K562 (cell line): Measurements from ENCODE around the gene APBB2. TPM values are rescaled to one million over a fixed set of nuclear protein-coding genes. Genes with fewer than 3 reads are reported as not detected.

Source experiments
- ATAC-seq: fragments of 200-7000 bp; cut with Tn5 transposase; 3 replicates; pipeline ENCODE4 v1.9.1; 2020; ENCODE audit warnings: moderate library complexity
- BruUV-seq: library from RNA; stranded (reverse); fragments of 400-500 nt; replicated peaks from 2 replicates; lab custom pipeline; 2021; lab: Mats Ljungman, UMichigan
- CTCF ChIA-PET: fragments of 300-600 bp; formaldehyde crosslinking; extraction: SDS; loops from one replicate; lab custom pipeline; 2021; ENCODE audit warnings: low intra/inter-chr PET ratio; lab: Yijun Ruan, JAX
- POLR2A ChIA-PET: fragments of 300-600, 350-650 bp; sonication (Branson Sonifier 250); formaldehyde crosslinking; extraction: SDS; loops from one replicate; lab custom pipeline; 2021; ENCODE audit warnings: antibody characterized with exemption, inconsistent platforms; lab: Yijun Ruan, JAX
- DNase-seq, 4 experiments: peaks; one replicate each; pipeline versions ENCODE4 v3.0.0 to v3.0.0-alpha.2; 2011 to 2018; ENCODE audit warnings: low spot score in 3 of 4, mixed read lengths in 3 of 4; ENCODE audit errors: extremely low read depth in 1 of 4
- FAIRE-seq: peaks from 2 replicates; lab custom pipeline; 2011; peaks lifted over from hg19 to GRCh38; lab: Jason Lieb, UNC
- H2AFZ ChIP-seq: 2 replicates; pipeline ENCODE4 v1.6.0; 2011; ENCODE audit warnings: low read depth, low read length, control low read depth, inconsistent platforms
- H3K27ac ChIP-seq: fragments of 200-600 bp; 3 replicates; pipeline ENCODE4 v1.8.0; 2011; ENCODE audit warnings: low read depth, mild to moderate bottlenecking, control low read depth, inconsistent platforms, low read length, moderate library complexity, mixed read lengths; ENCODE audit errors: extremely low read depth
- H3K27me3 ChIP-seq, 2 experiments: fragments of 300-600 bp in 1 of 2; 2 replicates in 1 of 2; 3 replicates in 1 of 2; pipeline versions ENCODE4 v1.6.0 to v1.8.0; 2011; ENCODE audit warnings: inconsistent platforms in 2 of 2, low read length in 2 of 2, mild to moderate bottlenecking in 1 of 2, mixed read lengths in 1 of 2, moderate library complexity in 1 of 2; ENCODE audit not compliant: control insufficient read depth in 2 of 2, insufficient read depth in 2 of 2
- H3K36me3 ChIP-seq: fragments of 300-600 bp; 3 replicates; pipeline ENCODE4 v1.8.0; 2011; ENCODE audit warnings: mild to moderate bottlenecking, low read length, inconsistent platforms; ENCODE audit not compliant: control insufficient read depth, insufficient read depth
- H3K4me1 ChIP-seq, 2 experiments: fragments of 200-600 bp in 1 of 2; replicated peaks in 1 of 2; 2 replicates in 1 of 2; 3 replicates in 1 of 2; pipeline versions ENCODE4 v1.5.1 to v1.8.0; 2011; ENCODE audit warnings: inconsistent platforms in 2 of 2, low read length in 2 of 2, mild to moderate bottlenecking in 1 of 2, mixed read lengths in 1 of 2, moderate library complexity in 1 of 2; ENCODE audit not compliant: control insufficient read depth in 2 of 2, insufficient read depth in 2 of 2
- H3K4me2 ChIP-seq: 2 replicates; pipeline ENCODE4 v1.6.1; 2011; ENCODE audit warnings: low read length, control low read depth, inconsistent platforms, mixed read lengths; ENCODE audit not compliant: insufficient read depth
- H3K4me3 ChIP-seq: fragments of 200-600 bp; sonication (generic), shearing (Covaris generic); 2 replicates; pipeline ENCODE4 v1.5.1; 2016; ENCODE audit warnings: control low read depth, inconsistent platforms
- H3K79me2 ChIP-seq: fragments of 200-600 bp; 3 replicates; pipeline ENCODE4 v1.8.0; 2011; ENCODE audit warnings: low read length, inconsistent platforms; ENCODE audit not compliant: control insufficient read depth, insufficient read depth
- H3K9ac ChIP-seq, 2 experiments: 2 replicates each; pipeline versions ENCODE4 v1.6.0 to v1.6.1; 2011; ENCODE audit warnings: low read depth in 2 of 2, low read length in 2 of 2, control low read depth in 1 of 2, inconsistent platforms in 1 of 2, mild to moderate bottlenecking in 1 of 2, mixed read lengths in 1 of 2; ENCODE audit not compliant: insufficient read depth in 1 of 2
- H3K9me1 ChIP-seq: one replicate; pipeline ENCODE4 v1.6.0; 2011; ENCODE audit warnings: inconsistent platforms, mild to moderate bottlenecking, low read length, moderate library complexity; ENCODE audit not compliant: control insufficient read depth, insufficient read depth
- H3K9me3 ChIP-seq: replicated peaks from 2 replicates; pipeline ENCODE4 v1.5.1; 2011; ENCODE audit warnings: low read depth, low read length, inconsistent platforms; ENCODE audit not compliant: control insufficient read depth, insufficient read depth
- H4K20me1 ChIP-seq: replicated peaks from 2 replicates; pipeline ENCODE4 v1.6.1; 2011; ENCODE audit warnings: low read length, inconsistent platforms, mixed read lengths; ENCODE audit not compliant: control insufficient read depth, insufficient read depth
- ATF1 ChIP-seq, 2 experiments: fragments of 450-650 bp in 1 of 2; IDR thresholded peaks; 2 replicates each; pipeline ENCODE4 v1.6.1; 2016; ENCODE audit warnings: missing compliant biosample characterization in 1 of 2, missing genetic modification characterization in 1 of 2
- ATF7 ChIP-seq: fragments of 450-650 bp; IDR thresholded peaks from 2 replicates; pipeline ENCODE4 v1.7.1; 2014; ENCODE audit warnings: mild to moderate bottlenecking, moderate library complexity
- FOS ChIP-seq: IDR thresholded peaks from 3 replicates; pipeline ENCODE4 v1.6.1; 2011; ENCODE audit not compliant: insufficient read length; ENCODE audit errors: extremely low read depth
- HDAC1 ChIP-seq, 2 experiments: fragments of 450-650 bp; IDR thresholded peaks; 2 replicates each; pipeline ENCODE4 v1.6.1; 2016 to 2017; ENCODE audit warnings: inconsistent platforms in 1 of 2, mild to moderate bottlenecking in 1 of 2, moderate library complexity in 1 of 2
- PBX2 ChIP-seq, 2 experiments: IDR thresholded peaks in 1 of 2; conservative IDR thresholded peaks in 1 of 2; 2 replicates each; pipeline ENCODE4 v1.6.1; 2016; ENCODE audit warnings: low read depth in 2 of 2, mild to moderate bottlenecking in 1 of 2, missing compliant biosample characterization in 1 of 2, missing genetic modification characterization in 1 of 2, moderate library complexity in 1 of 2
- RAD21 ChIP-seq, 2 experiments: fragments of 250-450 bp in 1 of 2; fragments of 450-650 bp in 1 of 2; sonication (Bioruptor Pico) in 1 of 2; formaldehyde crosslinking in 1 of 2; IDR thresholded peaks in 1 of 2; conservative IDR thresholded peaks in 1 of 2; 2 replicates each; pipeline versions ENCODE4 v1.4.0 to v1.8.0; 2020 to 2022; ENCODE audit warnings: mild to moderate bottlenecking in 2 of 2, moderate library complexity in 1 of 2
- SMARCA4 ChIP-seq: fragments of 450-650 bp; IDR thresholded peaks from 2 replicates; pipeline ENCODE4 v1.6.1; 2016
- SMARCE1 ChIP-seq: fragments of 450-650 bp; IDR thresholded peaks from 2 replicates; pipeline ENCODE4 v1.7.1; 2016; ENCODE audit warnings: mild to moderate bottlenecking
- SP1 ChIP-seq: sonication (generic); formaldehyde crosslinking; IDR thresholded peaks from 2 replicates; pipeline ENCODE4 v1.8.1; 2022; ENCODE audit warnings: mild to moderate bottlenecking, missing genetic modification reagents
- TEAD1 ChIP-seq, 2 experiments: fragments of 450-650 bp in 1 of 2; sonication (generic) in 1 of 2; formaldehyde crosslinking; IDR thresholded peaks; 2 replicates each; pipeline versions ENCODE4 v1.4.0 to v1.8.0; 2020 to 2022; ENCODE audit warnings: mild to moderate bottlenecking in 2 of 2, missing genetic modification reagents in 1 of 2
- ZNF431 ChIP-seq: sonication (generic); formaldehyde crosslinking; IDR thresholded peaks from 2 replicates; pipeline ENCODE4 v1.8.0; 2022; ENCODE audit warnings: mild to moderate bottlenecking, missing genetic modification reagents
- ZSCAN32 ChIP-seq: fragments of 450-650 bp; formaldehyde crosslinking; IDR thresholded peaks from 2 replicates; pipeline ENCODE4 v1.4.0; 2020; ENCODE audit warnings: mild to moderate bottlenecking, moderate library complexity
- in situ Hi-C: fragments of 300-500 bp; cut with MboI; formaldehyde crosslinking; loops from 4 replicates; pipeline ENCODE4 v1.15.0; 2018; ENCODE audit warnings: inconsistent platforms, mixed read lengths
- intact Hi-C: fragments of 100-400 bp; cut with micrococcal nuclease; formaldehyde crosslinking; loops from 2 replicates; pipeline ENCODE4 v1.14.2; 2022
- polyA plus RNA-seq, 8 experiments: library from polyadenylated mRNA; depleted of rRNA in 4 of 8; stranded (reverse) in 5 of 8; unstranded in 3 of 8; fragments of >200 nt; fragmentation: Nextera tagmentation in 2 of 8; fragmentation: Illumina TruSeq in 1 of 8; extraction: Ambion mirVana in 2 of 8; extraction: Trizol in 1 of 8; gene quantifications; 2 replicates each; pipeline versions ENCODE4 v1.2.1 to v1.2.3, GENCODE V29; 2011 to 2014; ENCODE audit warnings: inconsistent platforms in 1 of 8, missing spikeins in 1 of 8
- total RNA-seq, 7 experiments: library from RNA; depleted of rRNA in 6 of 7; stranded (reverse); fragments of >200 nt in 6 of 7; fragmentation: Illumina TruSeq in 2 of 7; extraction: Trizol in 2 of 7; gene quantifications; 2 replicates each; pipeline versions ENCODE4 v1.2.1 to v1.2.3, GENCODE V29; 2011 to 2021; ENCODE audit warnings: low replicate concordance in 1 of 7
- TF ChIP-seq, protein P1 (sequence below), 3 experiments: IDR thresholded peaks in 2 of 3; conservative IDR thresholded peaks in 1 of 3; 2 replicates each; pipeline ENCODE4 v1.5.1; 2011 to 2012; ENCODE audit warnings: low read length in 3 of 3, mild to moderate bottlenecking in 3 of 3, control low read depth in 2 of 3, improper control_type of control experiment in 1 of 3, inconsistent platforms in 1 of 3, low read depth in 1 of 3, mixed read lengths in 1 of 3, moderate library complexity in 1 of 3; ENCODE audit not compliant: insufficient read depth in 2 of 3

The APBB2 gene
- total and polyA plus RNA-seq, 9 of the 15 experiments (the other 6 are each of a cell fraction or from before 2014, with no cell fraction given), result 0.08 to 2.1 (median 1.4) TPM

DNA sequence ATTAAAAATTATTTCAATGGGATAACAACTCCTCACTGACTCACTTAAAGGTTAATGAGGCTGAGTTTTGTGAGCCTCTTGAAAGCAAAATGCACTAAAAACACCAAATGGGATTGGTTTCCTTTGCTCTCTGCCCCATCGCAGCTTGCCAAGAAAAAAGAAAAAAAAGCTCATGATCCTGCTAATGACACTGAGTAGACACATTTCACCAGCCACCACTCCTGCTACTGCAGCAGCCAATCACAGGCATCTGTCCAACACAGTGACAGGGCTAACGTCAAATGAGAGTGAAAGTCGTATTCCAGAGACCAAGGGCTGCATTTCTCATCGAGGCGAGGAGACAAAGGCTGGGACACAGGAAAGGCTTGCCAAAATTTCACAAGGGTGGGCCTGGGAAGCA lies 5.2 kb downstream of the APBB2 start (continued):
- TF ChIP-seq ATF1 (CRISPR knock-in tag; IDR thresholded peaks at IDR 0.05) (no peak), ATF1 (tag; IDR thresholded peaks at IDR 0.05) (peak; percentile 32; the same call in 1 of the 2 replicates), HDAC1 (IDR thresholded peaks at IDR 0.05) (no peak), SP1 (no peak), RAD21 (CRISPR knock-in tag; conservative IDR thresholded peaks at IDR 0.05 in 1 of 2, IDR thresholded peaks at IDR 0.05 in 1 of 2) (no peak), FOS (peak; percentile 45), PBX2 (CRISPR knock-in tag; IDR thresholded peaks at IDR 0.05; ENCODE audit: low read depth) (no peak), PBX2 (tag; conservative IDR thresholded peaks at IDR 0.05; ENCODE audit: low read depth) (peak; percentile 91)

DNA sequence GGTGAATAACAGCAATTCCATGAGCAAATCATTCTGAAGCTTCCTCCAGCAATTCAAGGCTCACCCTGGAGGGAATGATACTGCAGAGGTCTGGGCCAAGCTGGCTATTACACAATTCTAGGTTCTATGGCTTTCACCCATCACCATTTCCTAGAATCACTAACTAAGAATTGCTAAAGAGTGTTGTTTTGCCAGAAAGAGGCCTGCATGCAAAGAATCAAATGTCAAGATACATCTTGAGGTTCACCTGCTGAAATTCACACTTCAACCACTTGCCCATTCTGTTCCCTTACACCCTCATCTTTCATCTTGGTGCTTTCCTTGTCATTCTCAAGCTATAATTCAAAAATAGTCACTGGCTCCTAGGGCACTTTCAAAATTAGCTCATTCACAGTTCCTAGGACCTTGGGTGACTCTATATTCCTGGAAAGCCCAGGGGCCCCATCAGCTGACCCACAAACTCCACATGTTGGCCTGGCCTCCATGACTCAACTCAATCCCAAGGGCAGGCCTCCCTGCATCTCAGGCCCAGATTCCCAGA lies 7.0 kb downstream of the APBB2 start:
- H3K4me1 ChIP-seq, result no peaks in the 10 kb centered on the region; a peak in 1 of 5 replicates
- no TSS peak for BruUV-seq
- POLR2A ChIA-PET, result interaction anchor here (0.6 kb wide), 1 partner anchor 23 kb away, joined by 3 read pairs; no protein-coding TSS in a partner anchor
- in situ Hi-C loops (no loop called here), intact Hi-C loops (no loop called here)
- no peaks in the 10 kb centered on the region for H3K9me3 ChIP-seq
- H3K36me3 ChIP-seq, result no peaks in the 10 kb centered on the region
- no peaks in the 10 kb centered on the region for H3K79me2 ChIP-seq
- no peaks in the 10 kb centered on the region for H3K9me1 ChIP-seq
- CTCF ChIA-PET, result interaction anchor here (0.7 kb wide), 1 partner anchor 20 kb away, joined by 5 read pairs; no protein-coding TSS in a partner anchor
- H3K27ac ChIP-seq, result no peak overlapping the region
- H4K20me1 ChIP-seq, result no peaks in the 10 kb centered on the region
- peaks cover 2 to 12% of the 10 kb centered on the region in 2 experiments; a peak in 3 of 5 replicates for H3K27me3 ChIP-seq
- no peak overlapping the region for H3K4me2 ChIP-seq
- FAIRE-seq (no peak), DNase-seq (peak in 1 of 4 experiments; percentile 19), ATAC-seq (no peak)
- H3K4me3 ChIP-seq, result no peak overlapping the region
- H2AFZ ChIP-seq, result no peak overlapping the region
- H3K9ac ChIP-seq, result no peak overlapping the region
- peak; percentile 15; the same call in 1 of the 2 replicates for TF ChIP-seq ATF7
- no peak for TF ChIP-seq SMARCE1
- no peak for TF ChIP-seq SMARCA4
- no peak for TF ChIP-seq PBX2 (CRISPR knock-in tag; IDR thresholded peaks at IDR 0.05; ENCODE audit: low read depth)
- peak; percentile 87 for TF ChIP-seq PBX2 (tag; conservative IDR thresholded peaks at IDR 0.05; ENCODE audit: low read depth)
- no peak for TF ChIP-seq ZSCAN32 (CRISPR knock-in tag)
- TF ChIP-seq, protein P1, sequence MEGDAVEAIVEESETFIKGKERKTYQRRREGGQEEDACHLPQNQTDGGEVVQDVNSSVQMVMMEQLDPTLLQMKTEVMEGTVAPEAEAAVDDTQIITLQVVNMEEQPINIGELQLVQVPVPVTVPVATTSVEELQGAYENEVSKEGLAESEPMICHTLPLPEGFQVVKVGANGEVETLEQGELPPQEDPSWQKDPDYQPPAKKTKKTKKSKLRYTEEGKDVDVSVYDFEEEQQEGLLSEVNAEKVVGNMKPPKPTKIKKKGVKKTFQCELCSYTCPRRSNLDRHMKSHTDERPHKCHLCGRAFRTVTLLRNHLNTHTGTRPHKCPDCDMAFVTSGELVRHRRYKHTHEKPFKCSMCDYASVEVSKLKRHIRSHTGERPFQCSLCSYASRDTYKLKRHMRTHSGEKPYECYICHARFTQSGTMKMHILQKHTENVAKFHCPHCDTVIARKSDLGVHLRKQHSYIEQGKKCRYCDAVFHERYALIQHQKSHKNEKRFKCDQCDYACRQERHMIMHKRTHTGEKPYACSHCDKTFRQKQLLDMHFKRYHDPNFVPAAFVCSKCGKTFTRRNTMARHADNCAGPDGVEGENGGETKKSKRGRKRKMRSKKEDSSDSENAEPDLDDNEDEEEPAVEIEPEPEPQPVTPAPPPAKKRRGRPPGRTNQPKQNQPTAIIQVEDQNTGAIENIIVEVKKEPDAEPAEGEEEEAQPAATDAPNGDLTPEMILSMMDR (IDR thresholded peaks at IDR 0.05 in 2 of 3, conservative IDR thresholded peaks at IDR 0.05 in 1 of 3; ENCODE audit: insufficient read depth in 2 of 3, low read depth in 1 of 3, low read length in 3 of 3), result no peak
- TF ChIP-seq TEAD1 (CRISPR knock-in tag; IDR thresholded peaks at IDR 0.05), result no peak
- TF ChIP-seq ZNF431 (CRISPR knock-in tag), result no peak
